Keratinocyte (primary cell): Measurements from ENCODE around the gene ARHGAP19.

Experiments used
- EZH2 ChIP-seq: IDR thresholded peaks from one replicate; pipeline ENCODE4 v1.6.1; 2012; ENCODE audit warnings: inconsistent platforms, mild to moderate bottlenecking, low read length, moderate library complexity
- TF ChIP-seq, protein P1 (sequence below), 3 experiments: IDR thresholded peaks in 1 of 3; conservative IDR thresholded peaks in 1 of 3; optimal IDR thresholded peaks in 1 of 3; 2 replicates in 2 of 3; 3 replicates in 1 of 3; pipeline versions ENCODE3 to v1.5.1; 2011; ENCODE audit warnings: low read length in 3 of 3, mild to moderate bottlenecking in 3 of 3, moderate library complexity in 2 of 3, control low read depth in 1 of 3, inconsistent platforms in 1 of 3; ENCODE audit not compliant: insufficient read depth in 2 of 3; ENCODE audit errors: extremely low read depth in 1 of 3

DNA sequence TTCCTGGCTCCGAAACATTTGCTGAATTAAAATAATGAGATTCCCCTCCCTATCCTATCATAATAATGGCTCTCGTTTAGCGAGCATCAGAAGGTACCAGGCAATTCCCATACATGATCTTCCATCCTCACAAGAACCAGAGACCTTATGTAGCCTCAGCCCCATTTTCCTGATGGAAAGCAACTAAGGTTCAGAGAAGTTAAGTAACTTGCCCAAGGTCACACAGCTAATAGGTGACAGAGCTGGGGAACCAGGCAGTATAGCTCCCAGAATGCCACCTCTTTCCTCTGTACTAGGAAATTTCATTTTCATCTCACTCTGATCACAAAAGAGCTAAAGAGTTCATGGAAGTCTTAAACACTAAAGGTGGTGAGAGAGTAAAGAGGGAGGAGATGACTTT lies 109.1 kb downstream of the ARHGAP19 start:
- TF ChIP-seq, protein P1, sequence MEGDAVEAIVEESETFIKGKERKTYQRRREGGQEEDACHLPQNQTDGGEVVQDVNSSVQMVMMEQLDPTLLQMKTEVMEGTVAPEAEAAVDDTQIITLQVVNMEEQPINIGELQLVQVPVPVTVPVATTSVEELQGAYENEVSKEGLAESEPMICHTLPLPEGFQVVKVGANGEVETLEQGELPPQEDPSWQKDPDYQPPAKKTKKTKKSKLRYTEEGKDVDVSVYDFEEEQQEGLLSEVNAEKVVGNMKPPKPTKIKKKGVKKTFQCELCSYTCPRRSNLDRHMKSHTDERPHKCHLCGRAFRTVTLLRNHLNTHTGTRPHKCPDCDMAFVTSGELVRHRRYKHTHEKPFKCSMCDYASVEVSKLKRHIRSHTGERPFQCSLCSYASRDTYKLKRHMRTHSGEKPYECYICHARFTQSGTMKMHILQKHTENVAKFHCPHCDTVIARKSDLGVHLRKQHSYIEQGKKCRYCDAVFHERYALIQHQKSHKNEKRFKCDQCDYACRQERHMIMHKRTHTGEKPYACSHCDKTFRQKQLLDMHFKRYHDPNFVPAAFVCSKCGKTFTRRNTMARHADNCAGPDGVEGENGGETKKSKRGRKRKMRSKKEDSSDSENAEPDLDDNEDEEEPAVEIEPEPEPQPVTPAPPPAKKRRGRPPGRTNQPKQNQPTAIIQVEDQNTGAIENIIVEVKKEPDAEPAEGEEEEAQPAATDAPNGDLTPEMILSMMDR (optimal IDR thresholded peaks at IDR 0.05 in 1 of 3, IDR thresholded peaks at IDR 0.05 in 1 of 3, conservative IDR thresholded peaks at IDR 0.05 in 1 of 3; ENCODE audit: extremely low read depth in 1 of 3, insufficient read depth in 2 of 3, low read length in 3 of 3) = no peak
- no peak for TF ChIP-seq EZH2
